GM12878 (cell line): ENCODE data around the gene FTCDNL1. TPM values are rescaled to one million over a fixed set of nuclear protein-coding genes. Genes with fewer than 3 reads are reported as not detected.

Source experiments
- RFX5 ChIP-seq: IDR thresholded peaks from 2 replicates; pipeline ENCODE4 v1.6.1; 2011; ENCODE audit warnings: low read depth, low read length, improper control_type of control experiment
- polyA plus RNA-seq, 11 experiments: library from polyadenylated mRNA; depleted of rRNA in 4 of 11; unstranded in 6 of 11; stranded (reverse) in 5 of 11; fragments of >200 nt; fragmentation: Nextera tagmentation in 4 of 11; fragmentation: Illumina TruSeq in 1 of 11; extraction: Ambion mirVana in 4 of 11; extraction: Trizol in 1 of 11; gene quantifications; 1 replicate in 1 of 11; 2 replicates in 10 of 11; pipeline versions ENCODE4 v1.2.1 to v1.2.3, GENCODE V29; 2011 to 2016; ENCODE audit warnings: inconsistent platforms in 2 of 11, missing spikeins in 2 of 11, low read depth in 1 of 11
- total RNA-seq, 4 experiments: library from RNA; depleted of rRNA in 3 of 4; stranded (reverse); fragments of >200 nt in 3 of 4; fragmentation: Illumina TruSeq in 1 of 4; extraction: Trizol in 1 of 4; gene quantifications; 2 replicates each; pipeline versions ENCODE4 v1.2.1 to v1.2.3, GENCODE V29; 2013 to 2021
- TF ChIP-seq, protein P1 (sequence below): IDR thresholded peaks from 2 replicates; pipeline ENCODE4 v1.6.1; 2012; ENCODE audit warnings: improper control_type of control experiment, low read depth, low read length; ENCODE audit not compliant: insufficient replicate concordance
- TF ChIP-seq, protein P2 (sequence below): IDR thresholded peaks from 2 replicates; pipeline ENCODE4 v1.6.1; 2012; ENCODE audit warnings: mild to moderate bottlenecking, low read depth, low read length

Gene FTCDNL1
- total and polyA plus RNA-seq, 10 of the 15 experiments (the other 5 are each of a cell fraction or from before 2014, with no cell fraction given): 0.15 to 3.9 (median 2.0) TPM

DNA sequence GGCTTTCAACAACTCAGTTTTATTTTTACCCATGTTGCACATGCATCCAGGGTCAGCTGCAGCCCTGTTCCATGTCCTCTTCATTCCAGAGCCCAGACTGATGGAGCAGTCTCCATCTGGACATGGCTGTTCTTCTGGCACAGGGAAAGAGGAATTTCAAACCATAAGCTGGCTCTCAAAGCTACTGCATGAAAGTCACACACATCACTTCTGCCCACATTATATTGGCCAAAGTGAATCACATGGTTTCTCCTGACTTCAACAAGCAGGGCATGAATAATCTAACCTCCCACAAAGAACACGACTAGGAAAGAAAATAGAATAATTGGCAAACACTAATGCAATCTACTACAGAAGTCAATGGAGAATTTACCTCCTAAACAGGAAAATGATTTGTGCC is 94.2 kb downstream of the FTCDNL1 start (continued):
- TF ChIP-seq, protein P1, sequence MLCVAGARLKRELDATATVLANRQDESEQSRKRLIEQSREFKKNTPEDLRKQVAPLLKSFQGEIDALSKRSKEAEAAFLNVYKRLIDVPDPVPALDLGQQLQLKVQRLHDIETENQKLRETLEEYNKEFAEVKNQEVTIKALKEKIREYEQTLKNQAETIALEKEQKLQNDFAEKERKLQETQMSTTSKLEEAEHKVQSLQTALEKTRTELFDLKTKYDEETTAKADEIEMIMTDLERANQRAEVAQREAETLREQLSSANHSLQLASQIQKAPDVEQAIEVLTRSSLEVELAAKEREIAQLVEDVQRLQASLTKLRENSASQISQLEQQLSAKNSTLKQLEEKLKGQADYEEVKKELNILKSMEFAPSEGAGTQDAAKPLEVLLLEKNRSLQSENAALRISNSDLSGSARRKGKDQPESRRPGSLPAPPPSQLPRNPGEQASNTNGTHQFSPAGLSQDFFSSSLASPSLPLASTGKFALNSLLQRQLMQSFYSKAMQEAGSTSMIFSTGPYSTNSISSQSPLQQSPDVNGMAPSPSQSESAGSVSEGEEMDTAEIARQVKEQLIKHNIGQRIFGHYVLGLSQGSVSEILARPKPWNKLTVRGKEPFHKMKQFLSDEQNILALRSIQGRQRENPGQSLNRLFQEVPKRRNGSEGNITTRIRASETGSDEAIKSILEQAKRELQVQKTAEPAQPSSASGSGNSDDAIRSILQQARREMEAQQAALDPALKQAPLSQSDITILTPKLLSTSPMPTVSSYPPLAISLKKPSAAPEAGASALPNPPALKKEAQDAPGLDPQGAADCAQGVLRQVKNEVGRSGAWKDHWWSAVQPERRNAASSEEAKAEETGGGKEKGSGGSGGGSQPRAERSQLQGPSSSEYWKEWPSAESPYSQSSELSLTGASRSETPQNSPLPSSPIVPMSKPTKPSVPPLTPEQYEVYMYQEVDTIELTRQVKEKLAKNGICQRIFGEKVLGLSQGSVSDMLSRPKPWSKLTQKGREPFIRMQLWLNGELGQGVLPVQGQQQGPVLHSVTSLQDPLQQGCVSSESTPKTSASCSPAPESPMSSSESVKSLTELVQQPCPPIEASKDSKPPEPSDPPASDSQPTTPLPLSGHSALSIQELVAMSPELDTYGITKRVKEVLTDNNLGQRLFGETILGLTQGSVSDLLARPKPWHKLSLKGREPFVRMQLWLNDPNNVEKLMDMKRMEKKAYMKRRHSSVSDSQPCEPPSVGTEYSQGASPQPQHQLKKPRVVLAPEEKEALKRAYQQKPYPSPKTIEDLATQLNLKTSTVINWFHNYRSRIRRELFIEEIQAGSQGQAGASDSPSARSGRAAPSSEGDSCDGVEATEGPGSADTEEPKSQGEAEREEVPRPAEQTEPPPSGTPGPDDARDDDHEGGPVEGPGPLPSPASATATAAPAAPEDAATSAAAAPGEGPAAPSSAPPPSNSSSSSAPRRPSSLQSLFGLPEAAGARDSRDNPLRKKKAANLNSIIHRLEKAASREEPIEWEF: no peak
- no peak for TF ChIP-seq RFX5
- TF ChIP-seq, protein P2, sequence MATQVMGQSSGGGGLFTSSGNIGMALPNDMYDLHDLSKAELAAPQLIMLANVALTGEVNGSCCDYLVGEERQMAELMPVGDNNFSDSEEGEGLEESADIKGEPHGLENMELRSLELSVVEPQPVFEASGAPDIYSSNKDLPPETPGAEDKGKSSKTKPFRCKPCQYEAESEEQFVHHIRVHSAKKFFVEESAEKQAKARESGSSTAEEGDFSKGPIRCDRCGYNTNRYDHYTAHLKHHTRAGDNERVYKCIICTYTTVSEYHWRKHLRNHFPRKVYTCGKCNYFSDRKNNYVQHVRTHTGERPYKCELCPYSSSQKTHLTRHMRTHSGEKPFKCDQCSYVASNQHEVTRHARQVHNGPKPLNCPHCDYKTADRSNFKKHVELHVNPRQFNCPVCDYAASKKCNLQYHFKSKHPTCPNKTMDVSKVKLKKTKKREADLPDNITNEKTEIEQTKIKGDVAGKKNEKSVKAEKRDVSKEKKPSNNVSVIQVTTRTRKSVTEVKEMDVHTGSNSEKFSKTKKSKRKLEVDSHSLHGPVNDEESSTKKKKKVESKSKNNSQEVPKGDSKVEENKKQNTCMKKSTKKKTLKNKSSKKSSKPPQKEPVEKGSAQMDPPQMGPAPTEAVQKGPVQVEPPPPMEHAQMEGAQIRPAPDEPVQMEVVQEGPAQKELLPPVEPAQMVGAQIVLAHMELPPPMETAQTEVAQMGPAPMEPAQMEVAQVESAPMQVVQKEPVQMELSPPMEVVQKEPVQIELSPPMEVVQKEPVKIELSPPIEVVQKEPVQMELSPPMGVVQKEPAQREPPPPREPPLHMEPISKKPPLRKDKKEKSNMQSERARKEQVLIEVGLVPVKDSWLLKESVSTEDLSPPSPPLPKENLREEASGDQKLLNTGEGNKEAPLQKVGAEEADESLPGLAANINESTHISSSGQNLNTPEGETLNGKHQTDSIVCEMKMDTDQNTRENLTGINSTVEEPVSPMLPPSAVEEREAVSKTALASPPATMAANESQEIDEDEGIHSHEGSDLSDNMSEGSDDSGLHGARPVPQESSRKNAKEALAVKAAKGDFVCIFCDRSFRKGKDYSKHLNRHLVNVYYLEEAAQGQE: no peak
